Keratinocyte (primary cell): ENCODE results near the gene INTS1.

Experiments used
- EZH2 ChIP-seq: IDR thresholded peaks from one replicate; pipeline ENCODE4 v1.6.1; 2012; ENCODE audit warnings: inconsistent platforms, mild to moderate bottlenecking, low read length, moderate library complexity
- TF ChIP-seq, protein P1 (sequence below), 3 experiments: IDR thresholded peaks in 1 of 3; conservative IDR thresholded peaks in 1 of 3; optimal IDR thresholded peaks in 1 of 3; 2 replicates in 2 of 3; 3 replicates in 1 of 3; pipeline versions ENCODE3 to v1.5.1; 2011; ENCODE audit warnings: low read length in 3 of 3, mild to moderate bottlenecking in 3 of 3, moderate library complexity in 2 of 3, control low read depth in 1 of 3, inconsistent platforms in 1 of 3; ENCODE audit not compliant: insufficient read depth in 2 of 3; ENCODE audit errors: extremely low read depth in 1 of 3

DNA sequence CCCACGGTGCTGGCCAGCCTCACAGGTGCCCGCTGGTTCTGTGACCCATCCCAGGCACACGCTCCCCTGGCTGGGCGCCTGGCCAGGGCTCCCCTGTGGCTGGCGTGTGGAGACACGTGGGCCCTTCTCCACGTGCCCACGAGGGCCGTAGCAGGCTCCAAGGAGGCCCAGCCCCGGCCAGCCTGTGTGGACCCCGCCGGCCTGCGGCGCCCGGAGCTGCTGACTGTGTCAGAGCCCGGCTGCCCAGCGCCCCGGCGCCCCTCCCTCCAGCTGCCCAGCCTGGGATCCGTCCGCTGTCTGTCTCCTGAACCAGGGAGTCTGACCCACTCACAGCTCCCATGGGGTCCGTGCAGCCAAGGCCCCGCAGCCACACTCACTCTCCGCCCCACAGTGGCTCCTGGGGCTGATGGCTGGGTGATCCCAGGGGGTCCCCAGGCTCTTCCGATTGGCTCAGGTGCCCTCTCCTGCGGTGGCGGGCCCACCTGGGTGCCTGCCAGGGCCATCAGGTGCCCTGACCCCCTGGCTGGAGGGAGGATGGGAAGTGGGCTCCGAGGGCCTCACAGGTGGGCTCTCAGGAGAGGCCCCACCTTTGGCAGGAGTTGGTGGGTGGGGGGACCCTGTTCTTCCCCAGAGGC, 42.2 kb upstream of the INTS1 start:
- TF ChIP-seq, protein P1, sequence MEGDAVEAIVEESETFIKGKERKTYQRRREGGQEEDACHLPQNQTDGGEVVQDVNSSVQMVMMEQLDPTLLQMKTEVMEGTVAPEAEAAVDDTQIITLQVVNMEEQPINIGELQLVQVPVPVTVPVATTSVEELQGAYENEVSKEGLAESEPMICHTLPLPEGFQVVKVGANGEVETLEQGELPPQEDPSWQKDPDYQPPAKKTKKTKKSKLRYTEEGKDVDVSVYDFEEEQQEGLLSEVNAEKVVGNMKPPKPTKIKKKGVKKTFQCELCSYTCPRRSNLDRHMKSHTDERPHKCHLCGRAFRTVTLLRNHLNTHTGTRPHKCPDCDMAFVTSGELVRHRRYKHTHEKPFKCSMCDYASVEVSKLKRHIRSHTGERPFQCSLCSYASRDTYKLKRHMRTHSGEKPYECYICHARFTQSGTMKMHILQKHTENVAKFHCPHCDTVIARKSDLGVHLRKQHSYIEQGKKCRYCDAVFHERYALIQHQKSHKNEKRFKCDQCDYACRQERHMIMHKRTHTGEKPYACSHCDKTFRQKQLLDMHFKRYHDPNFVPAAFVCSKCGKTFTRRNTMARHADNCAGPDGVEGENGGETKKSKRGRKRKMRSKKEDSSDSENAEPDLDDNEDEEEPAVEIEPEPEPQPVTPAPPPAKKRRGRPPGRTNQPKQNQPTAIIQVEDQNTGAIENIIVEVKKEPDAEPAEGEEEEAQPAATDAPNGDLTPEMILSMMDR (optimal IDR thresholded peaks at IDR 0.05 in 1 of 3, IDR thresholded peaks at IDR 0.05 in 1 of 3, conservative IDR thresholded peaks at IDR 0.05 in 1 of 3; ENCODE audit: extremely low read depth in 1 of 3, insufficient read depth in 2 of 3, low read length in 3 of 3) = no peak
- TF ChIP-seq EZH2 = no peak
